Neural cell (in vitro differentiated cells): ENCODE measurements around the gene COL4A2. TPM values are rescaled to one million over a fixed set of nuclear protein-coding genes. Genes with fewer than 3 reads are reported as not detected.
"Not testable (repeated sequence)": the region's sequence is repeated elsewhere in the genome, so short reads cannot be mapped to it uniquely, and the experiment has no call there.

Experiments
- H2AFZ ChIP-seq: fragments of 200-600, 300-800 bp; sonication (generic), shearing (Covaris generic); 2 replicates; pipeline ENCODE4 v1.6.0; 2014; ENCODE audit warnings: low read depth, mild to moderate bottlenecking, antibody characterized with exemption, low read length, moderate library complexity
- H3F3A ChIP-seq: fragments of 200-600 bp; shearing (Covaris generic); 2 replicates; pipeline ENCODE4 v1.6.1; 2016; ENCODE audit warnings: mild to moderate bottlenecking, moderate library complexity, mixed read lengths, antibody characterized with exemption, low read length; ENCODE audit not compliant: insufficient read depth, poor library complexity, severe bottlenecking
- H3K27ac ChIP-seq: fragments of 200-600, 300-800 bp; sonication (generic), shearing (Covaris generic); 2 replicates; pipeline ENCODE4 v1.5.1; 2014; ENCODE audit warnings: mild to moderate bottlenecking, low read length, moderate library complexity
- H3K27me3 ChIP-seq: fragments of 300-800, 200-600 bp; sonication (generic), shearing (Covaris generic); 2 replicates; pipeline ENCODE4 v1.6.0; 2014; ENCODE audit warnings: mild to moderate bottlenecking, low read depth, low read length, moderate library complexity; ENCODE audit not compliant: insufficient read depth
- H3K36me3 ChIP-seq: fragments of 300-800, 200-600 bp; sonication (generic), shearing (Covaris generic); 2 replicates; pipeline ENCODE4 v1.5.1; 2014; ENCODE audit warnings: mild to moderate bottlenecking, antibody characterized with exemption, low read length, moderate library complexity; ENCODE audit not compliant: insufficient read depth
- H3K4me2 ChIP-seq: fragments of 300-800, 200-600 bp; sonication (generic), shearing (Covaris generic); 2 replicates; pipeline ENCODE4 v1.6.0; 2014; ENCODE audit warnings: mild to moderate bottlenecking, low read length
- H3K4me3 ChIP-seq: fragments of 300-800, 200-600 bp; sonication (generic), shearing (Covaris generic); 2 replicates; pipeline ENCODE4 v1.5.1; 2014; ENCODE audit warnings: mild to moderate bottlenecking, low read length, moderate library complexity
- H3K79me2 ChIP-seq: fragments of 200-600 bp; shearing (Covaris generic); replicated peaks from 2 replicates; pipeline ENCODE4 v1.6.0; 2014; ENCODE audit warnings: mild to moderate bottlenecking, low read length, moderate library complexity; ENCODE audit not compliant: insufficient read depth
- H3K9ac ChIP-seq: fragments of 300-800, 200-600 bp; sonication (generic), shearing (Covaris generic); 2 replicates; pipeline ENCODE4 v1.6.1; 2016; ENCODE audit warnings: mild to moderate bottlenecking, low read length, mixed read lengths
- H3K9me2 ChIP-seq: fragments of 200-600 bp; shearing (Covaris generic); 2 replicates; pipeline ENCODE4 v1.6.1; 2016; ENCODE audit warnings: mild to moderate bottlenecking, low read length, mixed read lengths; ENCODE audit not compliant: insufficient read depth
- H3K9me3 ChIP-seq: fragments of 200-600, 300-800 bp; sonication (generic), shearing (Covaris generic); 2 replicates; pipeline ENCODE4 v1.6.1; 2016; ENCODE audit warnings: mild to moderate bottlenecking, mixed run types, low read length, moderate library complexity, mixed read lengths
- H4K20me1 ChIP-seq: fragments of 200-600 bp; shearing (Covaris generic); 2 replicates; pipeline ENCODE4 v1.6.1; 2016; ENCODE audit warnings: mild to moderate bottlenecking, mixed run types; ENCODE audit not compliant: insufficient read depth
- CTCF ChIP-seq: fragments of 450-650 bp; IDR thresholded peaks from 2 replicates; pipeline ENCODE4 v1.5.1; 2014; ENCODE audit warnings: antibody characterized with exemption, mild to moderate bottlenecking, moderate library complexity; ENCODE audit not compliant: poor library complexity, severe bottlenecking
- EP300 ChIP-seq: fragments of 450-650 bp; conservative IDR thresholded peaks from 2 replicates; pipeline ENCODE4 v1.6.1; 2014; ENCODE audit warnings: antibody characterized with exemption, mild to moderate bottlenecking, moderate library complexity; ENCODE audit not compliant: poor library complexity, severe bottlenecking
- EZH2 ChIP-seq: fragments of 200-600, 300-800 bp; shearing (Covaris generic), sonication (generic); IDR thresholded peaks from 2 replicates; pipeline ENCODE4 v1.6.1; 2014; ENCODE audit warnings: antibody characterized with exemption, low read length, borderline replicate concordance, mild to moderate bottlenecking; ENCODE audit not compliant: insufficient read depth, poor library complexity, severe bottlenecking
- MXI1 ChIP-seq: fragments of 450-650 bp; conservative IDR thresholded peaks from 2 replicates; pipeline ENCODE4 v1.6.1; 2014; ENCODE audit warnings: antibody characterized with exemption, mild to moderate bottlenecking; ENCODE audit not compliant: poor library complexity, severe bottlenecking
- POLR2AphosphoS5 ChIP-seq: IDR thresholded peaks from 2 replicates; pipeline ENCODE4 v1.6.1; 2012
- RAD21 ChIP-seq: fragments of 450-650 bp; conservative IDR thresholded peaks from 2 replicates; pipeline ENCODE4 v1.6.1; 2014; ENCODE audit warnings: antibody characterized with exemption, mild to moderate bottlenecking, moderate library complexity
- REST ChIP-seq: IDR thresholded peaks from 2 replicates; pipeline ENCODE4 v1.6.1; 2012; ENCODE audit warnings: borderline replicate concordance
- SMC3 ChIP-seq: fragments of 450-650 bp; conservative IDR thresholded peaks from 2 replicates; pipeline ENCODE4 v1.6.1; 2014; ENCODE audit warnings: antibody characterized with exemption, mild to moderate bottlenecking, moderate library complexity; ENCODE audit not compliant: poor library complexity
- TAF1 ChIP-seq: IDR thresholded peaks from 2 replicates; pipeline ENCODE4 v1.6.1; 2012; ENCODE audit warnings: low read depth
- polyA plus RNA-seq: library from polyadenylated mRNA; depleted of rRNA; stranded (reverse); fragments of >200 nt; gene quantifications from 2 replicates; pipeline ENCODE4 v1.2.3, GENCODE V29; 2014

Gene COL4A2
- polyA plus RNA-seq, 1 donor from 2014 or later = 30.8 TPM

- Histone ChIP-seq H3K27ac (no peak overlapping the region), H3F3A (no peaks in the 10 kb centered on the region), H3K27me3 (no peaks in the 10 kb centered on the region), H3K9ac (no peak overlapping the region), H2AFZ (no peak overlapping the region), H3K79me2 (no peaks in the 10 kb centered on the region), H3K4me3 (no peak overlapping the region), H3K36me3 (no peaks in the 10 kb centered on the region), H4K20me1 (no peaks in the 10 kb centered on the region), H3K9me2 (no peaks in the 10 kb centered on the region), H3K9me3 (no peaks in the 10 kb centered on the region), H3K4me2 (no peak overlapping the region)
- TF ChIP-seq EP300 (no peak), REST (no peak), MXI1 (no peak), SMC3 (no peak), EZH2 (no peak), POLR2AphosphoS5 (no peak), TAF1 (no peak), RAD21 (no peak), CTCF (no peak)
Observed at GRCh38 chr13:110450941-110451730, 144.1 kb downstream of the COL4A2 start.

GRCh38 chr13:110453091-110453490 lies 146.0 kb downstream of the COL4A2 start:
- H3K27ac ChIP-seq, H3K36me3 ChIP-seq, H3K9ac ChIP-seq, H3K9me3 ChIP-seq, H3F3A ChIP-seq, H3K27me3 ChIP-seq, H3K79me2 ChIP-seq, H4K20me1 ChIP-seq, H3K9me2 ChIP-seq, H3K4me3 ChIP-seq, H3K4me2 ChIP-seq, H2AFZ ChIP-seq: not testable (repeated sequence)
